Anterior cingulate cortex (tissue), 58 donors: ENCODE measurements around the gene PDXDC1.
"Not testable (repeated sequence)": the region's sequence is repeated elsewhere in the genome, so short reads cannot be mapped to it uniquely, and the experiment has no call there.

ENCODE experiments used
- DNase-seq, 58 donors: peaks; one replicate each; lab custom pipeline; 2025; lab: John Stamatoyannopoulos, UW

PDXDC1 gene

GRCh38 chr16:14974656-14975417 lies at the start of gene PDXDC1:
TSS of gene PDXDC1 (plus strand) at chr16:14975026. CDS start at chr16:14975200, 174 bp downstream.
- peak; percentile 37 to 95 (median 84) for DNase-seq

- not testable (repeated sequence) for DNase-seq
Measured at GRCh38 chr16:14928064-14928714, 46.6 kb upstream of the PDXDC1 start.

GRCh38 chr16:14929176-14929575 lies 45.6 kb upstream of the PDXDC1 start:
- DNase-seq: not testable (repeated sequence)

- not testable (repeated sequence) for DNase-seq
Measured at GRCh38 chr16:14930246-14930645, 44.6 kb upstream of the PDXDC1 start.

GRCh38 chr16:14930971-14931370 lies 43.9 kb upstream of the PDXDC1 start:
- DNase-seq: not testable (repeated sequence)

GRCh38 chr16:14932581-14933375 lies 42.0 kb upstream of the PDXDC1 start:
- DNase-seq: not testable (repeated sequence)

GRCh38 chr16:14937143-14937542 lies 37.7 kb upstream of the PDXDC1 start, which contains the start of gene NPIPA1:
TSS of gene NPIPA1 (plus strand) at chr16:14937443. CDS start at chr16:14937443, 0 bp downstream.
- DNase-seq: not testable (repeated sequence)

GRCh38 chr16:14937994-14938393 lies 36.8 kb upstream of the PDXDC1 start:
- not testable (repeated sequence) for DNase-seq

- DNase-seq: not testable (repeated sequence)
Measured at GRCh38 chr16:14942686-14943085, 32.1 kb upstream of the PDXDC1 start.

GRCh38 chr16:14955546-14956231 lies 19.1 kb upstream of the PDXDC1 start:
- DNase-seq: peak in 3 of 58 donors; percentile 13 to 20 (median 15)

- peak in 1 of 58 donors; percentile 21 for DNase-seq
Measured at GRCh38 chr16:14957576-14958322, 17.1 kb upstream of the PDXDC1 start.

- no peak for DNase-seq
Measured at GRCh38 chr16:14958323-14958600, 16.6 kb upstream of the PDXDC1 start.

- DNase-seq: peak in 3 of 58 donors; percentile 5 to 20 (median 10)
Measured at GRCh38 chr16:14958970-14959369, 15.9 kb upstream of the PDXDC1 start.

- DNase-seq: no peak
Measured at GRCh38 chr16:14961405-14962186, 13.2 kb upstream of the PDXDC1 start.

GRCh38 chr16:14963281-14964173 lies 11.3 kb upstream of the PDXDC1 start:
- no peak for DNase-seq

GRCh38 chr16:14965328-14965727 lies 9.5 kb upstream of the PDXDC1 start:
- no peak for DNase-seq

GRCh38 chr16:14969795-14970194 lies 5.0 kb upstream of the PDXDC1 start:
- not testable (repeated sequence) for DNase-seq
